Tibial nerve (tissue), 3 donors: ENCODE measurements around the gene IQSEC1.

Experiments
- CTCF ChIP-seq, 5 experiments: fragments of 200-600 bp in 3 of 5; fragments of 450-650 bp in 2 of 5; sonication (generic) in 3 of 5; IDR thresholded peaks; one replicate each; pipeline ENCODE4 v1.5.1; 2016 to 2019; ENCODE audit warnings: antibody characterized with exemption in 5 of 5, mild to moderate bottlenecking in 3 of 5, moderate library complexity in 2 of 5
- POLR2A ChIP-seq, 2 donors: fragments of 450-650 bp; IDR thresholded peaks; one replicate each; pipeline ENCODE4 v1.6.1; 2017; ENCODE audit warnings: antibody characterized with exemption in 2 of 2, mild to moderate bottlenecking in 2 of 2, moderate library complexity in 2 of 2

GRCh38 chr3:13119471-13120220 is 46.4 kb upstream of the IQSEC1 start:
- TF ChIP-seq CTCF (IDR thresholded peaks at IDR 0.05) (no peak), POLR2A (IDR thresholded peaks at IDR 0.05) (no peak)
